Erythroblast (primary cell): ENCODE results near the gene FLCN.

Source experiments
- GATA1 ChIP-seq: IDR thresholded peaks from 2 replicates; pipeline ENCODE4 v1.6.1; 2011; ENCODE audit warnings: low read depth, mild to moderate bottlenecking, control low read depth, low read length, moderate library complexity
- POLR2A ChIP-seq: IDR thresholded peaks from 2 replicates; pipeline ENCODE4 v1.6.1; 2011; ENCODE audit warnings: mild to moderate bottlenecking, low read length

- TF ChIP-seq POLR2A (no peak), GATA1 (no peak)
These were observed 53.2 kb downstream of the FLCN start for GRCh38 chr17:17183744-17184143.
